Common myeloid progenitor, CD34-positive (primary cell): ENCODE data around the gene FBXO42.
"Not testable (repeated sequence)": the region's sequence is repeated elsewhere in the genome, so short reads cannot be mapped to it uniquely, and the experiment has no call there.

ENCODE experiments used
- CTCF ChIA-PET: fragments of 350-600 bp; sonication (Branson Sonifier 250); formaldehyde crosslinking; loops from one replicate; lab custom pipeline; 2021; ENCODE audit warnings: antibody characterized with exemption; lab: Charles Lee
- POLR2A ChIA-PET: fragments of 350-600 bp; sonication (Branson Sonifier 250); formaldehyde crosslinking; loops from one replicate; lab custom pipeline; 2021; ENCODE audit warnings: antibody characterized with exemption; lab: Charles Lee
- DNase-seq, 3 donors: peaks; one replicate each; pipeline versions ENCODE4 v3.0.0 to v3.0.0-alpha.2; 2013
- H3K27ac ChIP-seq, 2 experiments: 1 replicate in 1 of 2; 2 replicates in 1 of 2; pipeline ENCODE4 v1.7.0; 2013; ENCODE audit warnings: inconsistent platforms in 2 of 2, low read length in 2 of 2, mild to moderate bottlenecking in 2 of 2, low read depth in 1 of 2, moderate library complexity in 1 of 2; ENCODE audit not compliant: severe bottlenecking in 2 of 2, insufficient read depth in 1 of 2, poor library complexity in 1 of 2
- H3K27me3 ChIP-seq, 5 experiments: replicated peaks in 2 of 5; 1 replicate in 3 of 5; 2 replicates in 2 of 5; pipeline versions ENCODE4 v1.6.1 to v1.7.0; 2013; ENCODE audit warnings: low read length in 4 of 5, mild to moderate bottlenecking in 2 of 5, moderate library complexity in 2 of 5, inconsistent platforms in 1 of 5; ENCODE audit not compliant: insufficient read depth in 5 of 5, control insufficient read depth in 4 of 5
- H3K36me3 ChIP-seq, 4 experiments: 1 replicate in 2 of 4; 2 replicates in 2 of 4; pipeline versions ENCODE4 v1.6.1 to v1.7.0; 2013; ENCODE audit warnings: low read length in 3 of 4, control low read depth in 1 of 4, mild to moderate bottlenecking in 1 of 4; ENCODE audit not compliant: control insufficient read depth in 4 of 4, insufficient read depth in 4 of 4
- H3K4me1 ChIP-seq, 4 experiments: 1 replicate in 3 of 4; 2 replicates in 1 of 4; pipeline versions ENCODE4 v1.6.1 to v1.7.1; 2013; ENCODE audit warnings: low read length in 3 of 4, mild to moderate bottlenecking in 3 of 4, control low read depth in 1 of 4, inconsistent platforms in 1 of 4, moderate library complexity in 1 of 4; ENCODE audit not compliant: control insufficient read depth in 4 of 4, insufficient read depth in 4 of 4; ENCODE audit errors: control extremely low read depth in 1 of 4
- H3K4me3 ChIP-seq, 7 experiments: 1 replicate in 4 of 7; 2 replicates in 3 of 7; pipeline versions ENCODE4 v1.5.1 to v1.7.0; 2013; ENCODE audit warnings: mild to moderate bottlenecking in 7 of 7, low read length in 6 of 7, moderate library complexity in 6 of 7, inconsistent platforms in 2 of 7, low read depth in 2 of 7, control low read depth in 1 of 7; ENCODE audit not compliant: insufficient read depth in 4 of 7, control insufficient read depth in 1 of 7; ENCODE audit errors: extremely low read depth in 1 of 7
- H3K9me3 ChIP-seq, 5 experiments: 1 replicate in 4 of 5; 2 replicates in 1 of 5; pipeline versions ENCODE4 v1.6.1 to v1.7.1; 2013; ENCODE audit warnings: low read length in 4 of 5, mild to moderate bottlenecking in 2 of 5, inconsistent platforms in 1 of 5, low read depth in 1 of 5, moderate library complexity in 1 of 5; ENCODE audit not compliant: control insufficient read depth in 4 of 5, insufficient read depth in 2 of 5; ENCODE audit errors: control extremely low read depth in 1 of 5
- WGBS: methylation state at CpG from one replicate; pipeline ENCODE4 v1.1.5; 2013; ENCODE audit not compliant: insufficient coverage; 5-methylcytosine and 5-hydroxymethylcytosine counted together

Gene FBXO42

GRCh38 chr1:16226129-16226489 lies 126.2 kb downstream of the FBXO42 start:
- H3K27ac ChIP-seq: no peak overlapping the region
- peaks cover 0 to 8% (median 0%) of the 10 kb centered on the region in 4 experiments for H3K36me3 ChIP-seq
- 100% methylated on average over 7 of the region's 7 CpGs for WGBS
- CTCF ChIA-PET: no interaction called here
- no peak for DNase-seq
- H3K4me3 ChIP-seq: no peak overlapping the region
- H3K4me1 ChIP-seq: peaks cover 0 to 8% (median 7%) of the 10 kb centered on the region in 4 experiments
- H3K27me3 ChIP-seq: peaks cover 0 to 39% (median 29%) of the 10 kb centered on the region in 5 experiments
- H3K9me3 ChIP-seq: peaks cover 0 to 19% (median 10%) of the 10 kb centered on the region in 5 experiments
- POLR2A ChIA-PET: no interaction called here

- Histone ChIP-seq H3K4me3 (no peak overlapping the region), H3K9me3 (peaks cover 0 to 19% (median 10%) of the 10 kb centered on the region in 5 experiments), H3K4me1 (peaks cover 0 to 10% (median 7%) of the 10 kb centered on the region in 4 experiments), H3K27me3 (peaks cover 0 to 35% (median 31%) of the 10 kb centered on the region in 5 experiments), H3K27ac (no peak overlapping the region), H3K36me3 (peaks cover 0 to 8% (median 0%) of the 10 kb centered on the region in 4 experiments)
- WGBS: 91% methylated on average over 3 of the region's 3 CpGs
- DNase-seq: no peak
- CTCF ChIA-PET: interaction anchor here (0.7 to 2.5 kb wide), 4 partner anchors 10 to 63 kb away, joined by 3 to 8 read pairs (median 4); partner anchors contain the start of gene CPLANE2
- POLR2A ChIA-PET: no interaction called here
These were observed 127.8 kb downstream of the FBXO42 start for GRCh38 chr1:16224472-16224871.

GRCh38 chr1:16222716-16223115 lies 129.6 kb downstream of the FBXO42 start:
- WGBS: 91% methylated on average over 8 of the region's 14 CpGs
- DNase-seq, H3K4me3 ChIP-seq, H3K36me3 ChIP-seq, H3K27ac ChIP-seq, H3K4me1 ChIP-seq: not testable (repeated sequence)
- H3K9me3 ChIP-seq: peaks cover 0 to 17% (median 10%) of the 10 kb centered on the region in 5 experiments
- CTCF ChIA-PET: interaction anchor here (1.3 to 2.5 kb wide), 3 partner anchors 14 to 21 kb away, joined by 4 to 8 read pairs (median 8); partner anchors contain the start of gene CPLANE2
- POLR2A ChIA-PET: interaction anchor here (0.7 kb wide), 1 partner anchor 391 kb away, joined by 3 read pairs; no protein-coding TSS in a partner anchor
- peaks cover 0 to 24% (median 21%) of the 10 kb centered on the region in 5 experiments for H3K27me3 ChIP-seq

- Histone ChIP-seq H3K9me3 (peaks cover 0 to 9% (median 6%) of the 10 kb centered on the region in 5 experiments), H3K4me1 (peaks cover 6 to 13% (median 6%) of the 10 kb centered on the region in 4 experiments), H3K36me3 (peaks cover 0 to 6% (median 0%) of the 10 kb centered on the region in 4 experiments), H3K4me3 (no peak overlapping the region), H3K27me3 (peaks cover 0 to 14% (median 9%) of the 10 kb centered on the region in 5 experiments), H3K27ac (no peak overlapping the region)
- 100% methylated on average over 1 of the region's 1 CpG for WGBS
- DNase-seq: no peak
- ChIA-PET POLR2A (no interaction called here), CTCF (interaction anchor here (1.0 to 2.1 kb wide), 3 partner anchors 15 to 23 kb away, joined by 3 to 8 read pairs (median 4); no protein-coding TSS in a partner anchor)
These were observed 130.8 kb downstream of the FBXO42 start for GRCh38 chr1:16221499-16221898.

- ChIA-PET POLR2A (interaction anchor here (0.6 kb wide), 1 partner anchor 46 kb away, joined by 6 read pairs; no protein-coding TSS in a partner anchor), CTCF (interaction anchor here (0.9 to 1.4 kb wide), 3 partner anchors 14 to 19 kb away, joined by 3 to 6 read pairs (median 3); no protein-coding TSS in a partner anchor)
- peaks cover 0 to 9% (median 0%) of the 10 kb centered on the region in 5 experiments for H3K27me3 ChIP-seq
These were observed 132.2 kb downstream of the FBXO42 start for GRCh38 chr1:16219968-16220500.

GRCh38 chr1:16218674-16219071 lies 133.6 kb downstream of the FBXO42 start:
- POLR2A ChIA-PET: no interaction called here
- CTCF ChIA-PET: interaction anchor here (1.3 to 3.6 kb wide), 4 partner anchors 13 to 137 kb away, joined by 5 to 17 read pairs (median 6); no protein-coding TSS in a partner anchor
- DNase-seq: no peak

More at GRCh38 chr1:16219968-16220500, 132.2 kb downstream of the FBXO42 start:
- Histone ChIP-seq H3K9me3 (no peaks in the 10 kb centered on the region), H3K4me3 (no peak overlapping the region), H3K36me3 (no peaks in the 10 kb centered on the region), H3K4me1 (peaks cover 6 to 20% (median 14%) of the 10 kb centered on the region in 4 experiments), H3K27ac (no peak overlapping the region)
- no peak for DNase-seq
- 84% methylated on average over 2 of the region's 4 CpGs for WGBS

More at GRCh38 chr1:16218674-16219071, 133.6 kb downstream of the FBXO42 start:
- no peak overlapping the region for H3K27ac ChIP-seq
- 86% methylated on average over 1 of the region's 6 CpGs for WGBS
- H3K36me3 ChIP-seq: no peaks in the 10 kb centered on the region
- no peaks in the 10 kb centered on the region for H3K9me3 ChIP-seq
- no peak overlapping the region for H3K4me3 ChIP-seq
- peaks cover 0 to 9% (median 0%) of the 10 kb centered on the region in 5 experiments for H3K27me3 ChIP-seq
- peaks cover 6 to 20% (median 14%) of the 10 kb centered on the region in 4 experiments for H3K4me1 ChIP-seq
